OCI-LY1 (cell line): ENCODE results near the gene LARP1B.
"Not testable (repeated sequence)": the region's sequence is repeated elsewhere in the genome, so short reads cannot be mapped to it uniquely, and the experiment has no call there.

ENCODE experiments used
- H2AFZ ChIP-seq: fragments of 200-600 bp; sonication (generic), shearing (Covaris generic); 2 replicates; pipeline ENCODE4 v1.6.0; 2014; ENCODE audit warnings: antibody characterized with exemption, mild to moderate bottlenecking, low read length
- H3F3A ChIP-seq: fragments of 200-600 bp; sonication (generic), shearing (Covaris generic); 2 replicates; pipeline ENCODE4 v1.6.0; 2014; ENCODE audit warnings: mild to moderate bottlenecking, antibody characterized with exemption, low read length, moderate library complexity; ENCODE audit not compliant: insufficient read depth
- H3K27ac ChIP-seq: fragments of 200-600 bp; sonication (generic); 2 replicates; pipeline ENCODE4 v1.5.1; 2014; ENCODE audit warnings: low read length, mixed run types, mild to moderate bottlenecking, low read depth; ENCODE audit not compliant: poor library complexity, severe bottlenecking
- H3K27me3 ChIP-seq: fragments of 200-600 bp; sonication (generic); 2 replicates; pipeline ENCODE4 v1.6.0; 2014; ENCODE audit warnings: antibody characterized with exemption, mild to moderate bottlenecking, low read length, moderate library complexity; ENCODE audit not compliant: insufficient read depth
- H3K36me3 ChIP-seq: fragments of 200-600 bp; sonication (generic); 2 replicates; pipeline ENCODE4 v1.6.1; 2014; ENCODE audit warnings: mild to moderate bottlenecking, antibody characterized with exemption, low read length, moderate library complexity, mixed read lengths; ENCODE audit not compliant: insufficient read depth
- H3K4me1 ChIP-seq: fragments of 200-600 bp; sonication (generic); 2 replicates; pipeline ENCODE4 v1.5.1; 2014; ENCODE audit warnings: mild to moderate bottlenecking, low read length, moderate library complexity; ENCODE audit not compliant: insufficient read depth, severe bottlenecking
- H3K4me2 ChIP-seq: fragments of 200-600 bp; sonication (generic), shearing (Covaris generic); 2 replicates; pipeline ENCODE4 v1.6.1; 2014; ENCODE audit warnings: low read length
- H3K4me3 ChIP-seq: fragments of 200-600 bp; sonication (generic); 2 replicates; pipeline ENCODE4 v1.5.1; 2014; ENCODE audit warnings: low read length, low read depth, mild to moderate bottlenecking, mixed read lengths; ENCODE audit not compliant: poor library complexity, severe bottlenecking
- H3K79me2 ChIP-seq: fragments of 200-600 bp; shearing (Covaris generic); 2 replicates; pipeline ENCODE4 v1.6.1; 2016; ENCODE audit warnings: mixed run types, low read length, mixed read lengths; ENCODE audit not compliant: insufficient read depth
- H3K9ac ChIP-seq: fragments of 200-600 bp; sonication (generic), shearing (Covaris generic); 2 replicates; pipeline ENCODE4 v1.6.1; 2014; ENCODE audit warnings: mild to moderate bottlenecking, low read length, mixed read lengths
- H3K9me2 ChIP-seq: fragments of 200-600 bp; sonication (generic), shearing (Covaris generic); 2 replicates; pipeline ENCODE4 v1.6.1; 2014; ENCODE audit warnings: low read depth, mild to moderate bottlenecking, low read length, mixed read lengths
- H3K9me3 ChIP-seq: fragments of 200-600 bp; shearing (Covaris generic); 2 replicates; pipeline ENCODE4 v1.6.1; 2014; ENCODE audit warnings: low read length, mixed read lengths
- H4K20me1 ChIP-seq: fragments of 200-600 bp; sonication (generic), shearing (Covaris generic); 2 replicates; pipeline ENCODE4 v1.6.0; 2016; ENCODE audit warnings: mild to moderate bottlenecking, low read length; ENCODE audit not compliant: insufficient read depth
- CTCF ChIP-seq: fragments of 200-600 bp; sonication (generic), shearing (Covaris generic); IDR thresholded peaks from 2 replicates; pipeline ENCODE4 v1.5.1; 2017; ENCODE audit warnings: mild to moderate bottlenecking, antibody characterized with exemption, low read length, moderate library complexity, mixed read lengths
- EZH2 ChIP-seq: fragments of 200-600 bp; sonication (generic), shearing (Covaris generic); IDR thresholded peaks from 2 replicates; pipeline ENCODE4 v1.8.0; 2017; ENCODE audit warnings: borderline replicate concordance, mixed run types, mild to moderate bottlenecking, antibody characterized with exemption, low read length, moderate library complexity, mixed read lengths

The LARP1B gene

GRCh38 chr4:128060121-128060698 is 902 bp upstream of the LARP1B start:
- no peak overlapping the region for H3K27ac ChIP-seq
- H3K9ac ChIP-seq, result peak overlapping the region; percentile 77
- peak overlapping the region; percentile 78 for H3K4me2 ChIP-seq
- H3K4me1 ChIP-seq, result peaks cover 25% of the 10 kb centered on the region
- peak overlapping the region; percentile 80 for H3K4me3 ChIP-seq
- H3K79me2 ChIP-seq, result peaks cover 8% of the 10 kb centered on the region
- no peaks in the 10 kb centered on the region for H3K36me3 ChIP-seq
- TF ChIP-seq CTCF, result no peak
- TF ChIP-seq EZH2, result no peak
- no peaks in the 10 kb centered on the region for H3K9me3 ChIP-seq
- H2AFZ ChIP-seq, result 0 out of 2 replicates have a peak overlapping the region, but pooled peaks have one; percentile 26
- no peaks in the 10 kb centered on the region for H3F3A ChIP-seq
- no peaks in the 10 kb centered on the region for H4K20me1 ChIP-seq
- H3K9me2 ChIP-seq, result no peaks in the 10 kb centered on the region
- no peaks in the 10 kb centered on the region for H3K27me3 ChIP-seq

GRCh38 chr4:128061566-128062536 is 739 bp downstream of the LARP1B start:
- Histone ChIP-seq H2AFZ (no peak overlapping the region), H3F3A (no peaks in the 10 kb centered on the region), H4K20me1 (no peaks in the 10 kb centered on the region), H3K4me3 (peak overlapping the region; percentile 80), H3K9me2 (no peaks in the 10 kb centered on the region), H3K27me3 (no peaks in the 10 kb centered on the region), H3K9ac (peak overlapping the region; percentile 77), H3K4me2 (peak overlapping the region; percentile 78), H3K9me3 (no peaks in the 10 kb centered on the region), H3K27ac (peak overlapping the region; percentile 40), H3K79me2 (peaks cover 15% of the 10 kb centered on the region), H3K36me3 (no peaks in the 10 kb centered on the region), H3K4me1 (peaks cover 25% of the 10 kb centered on the region)
- no peak for TF ChIP-seq EZH2
- TF ChIP-seq CTCF, result peak; percentile 29; the same call in 1 of the 2 replicates

- H3F3A ChIP-seq, H3K9me2 ChIP-seq, H3K27ac ChIP-seq, H3K4me3 ChIP-seq, H4K20me1 ChIP-seq, H3K9me3 ChIP-seq, H3K36me3 ChIP-seq, H2AFZ ChIP-seq, H3K9ac ChIP-seq, H3K27me3 ChIP-seq, H3K4me2 ChIP-seq: not testable (repeated sequence)
- Histone ChIP-seq H3K4me1 (peaks cover 16% of the 10 kb centered on the region), H3K79me2 (peaks cover 26% of the 10 kb centered on the region)
Measured at GRCh38 chr4:128066453-128066820, 5.3 kb downstream of the LARP1B start.
